Natural killer cell treated with Interleukin-12 subunit alpha and Interleukin-12 subunit beta and Interleukin-15 and Interleukin-18, amount 100 ng/mL, for 72 hours (primary cell): ENCODE results near the gene ADAMTS16. TPM values are rescaled to one million over a fixed set of nuclear protein-coding genes. Genes with fewer than 3 reads are reported as not detected.
A peak's percentile ranks its signal among the peaks of the same experiment; 100 is the strongest.

Experiments
- ATAC-seq, 2 donors: fragments of 150-1000 bp; cut with Tn5 transposase in 1 of 2; sonication (Bioruptor Pico), chemical (Tn5 transposase) in 1 of 2; 2 replicates each; pipeline ENCODE4 v1.10.0; 2021
- DNase-seq: peaks from one replicate; pipeline ENCODE4 v3.0.0; 2022; ENCODE audit warnings: low spot score
- H3K27ac Mint-ChIP-seq, 2 donors: 1 replicate in 1 of 2; 2 replicates in 1 of 2; pipeline ENCODE4 v1.8.0; 2022; ENCODE audit warnings: mixed read lengths in 2 of 2, mild to moderate bottlenecking in 1 of 2, moderate library complexity in 1 of 2
- H3K27me3 Mint-ChIP-seq, 2 donors: 1 replicate in 1 of 2; 2 replicates in 1 of 2; pipeline ENCODE4 v1.8.0; 2022; ENCODE audit warnings: mixed read lengths in 2 of 2
- H3K36me3 Mint-ChIP-seq: one replicate; pipeline ENCODE4 v1.8.0; 2022; ENCODE audit warnings: mixed read lengths
- H3K4me1 Mint-ChIP-seq, 2 donors: 1 replicate in 1 of 2; 2 replicates in 1 of 2; pipeline ENCODE4 v1.8.0; 2022; ENCODE audit warnings: low read depth in 2 of 2, mixed read lengths in 2 of 2, mild to moderate bottlenecking in 1 of 2
- H3K4me3 Mint-ChIP-seq: one replicate; pipeline ENCODE4 v1.8.0; 2022; ENCODE audit warnings: mixed read lengths
- H3K9me3 Mint-ChIP-seq: 2 replicates; pipeline ENCODE4 v1.8.0; 2022; ENCODE audit warnings: mixed read lengths
- total RNA-seq, 2 donors: library from RNA; stranded (reverse); gene quantifications; one replicate each; pipeline ENCODE4 v1.2.3, GENCODE V29; 2022

ADAMTS16 gene, protein sequence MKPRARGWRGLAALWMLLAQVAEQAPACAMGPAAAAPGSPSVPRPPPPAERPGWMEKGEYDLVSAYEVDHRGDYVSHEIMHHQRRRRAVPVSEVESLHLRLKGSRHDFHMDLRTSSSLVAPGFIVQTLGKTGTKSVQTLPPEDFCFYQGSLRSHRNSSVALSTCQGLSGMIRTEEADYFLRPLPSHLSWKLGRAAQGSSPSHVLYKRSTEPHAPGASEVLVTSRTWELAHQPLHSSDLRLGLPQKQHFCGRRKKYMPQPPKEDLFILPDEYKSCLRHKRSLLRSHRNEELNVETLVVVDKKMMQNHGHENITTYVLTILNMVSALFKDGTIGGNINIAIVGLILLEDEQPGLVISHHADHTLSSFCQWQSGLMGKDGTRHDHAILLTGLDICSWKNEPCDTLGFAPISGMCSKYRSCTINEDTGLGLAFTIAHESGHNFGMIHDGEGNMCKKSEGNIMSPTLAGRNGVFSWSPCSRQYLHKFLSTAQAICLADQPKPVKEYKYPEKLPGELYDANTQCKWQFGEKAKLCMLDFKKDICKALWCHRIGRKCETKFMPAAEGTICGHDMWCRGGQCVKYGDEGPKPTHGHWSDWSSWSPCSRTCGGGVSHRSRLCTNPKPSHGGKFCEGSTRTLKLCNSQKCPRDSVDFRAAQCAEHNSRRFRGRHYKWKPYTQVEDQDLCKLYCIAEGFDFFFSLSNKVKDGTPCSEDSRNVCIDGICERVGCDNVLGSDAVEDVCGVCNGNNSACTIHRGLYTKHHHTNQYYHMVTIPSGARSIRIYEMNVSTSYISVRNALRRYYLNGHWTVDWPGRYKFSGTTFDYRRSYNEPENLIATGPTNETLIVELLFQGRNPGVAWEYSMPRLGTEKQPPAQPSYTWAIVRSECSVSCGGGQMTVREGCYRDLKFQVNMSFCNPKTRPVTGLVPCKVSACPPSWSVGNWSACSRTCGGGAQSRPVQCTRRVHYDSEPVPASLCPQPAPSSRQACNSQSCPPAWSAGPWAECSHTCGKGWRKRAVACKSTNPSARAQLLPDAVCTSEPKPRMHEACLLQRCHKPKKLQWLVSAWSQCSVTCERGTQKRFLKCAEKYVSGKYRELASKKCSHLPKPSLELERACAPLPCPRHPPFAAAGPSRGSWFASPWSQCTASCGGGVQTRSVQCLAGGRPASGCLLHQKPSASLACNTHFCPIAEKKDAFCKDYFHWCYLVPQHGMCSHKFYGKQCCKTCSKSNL
- total RNA-seq, result not detected

DNA sequence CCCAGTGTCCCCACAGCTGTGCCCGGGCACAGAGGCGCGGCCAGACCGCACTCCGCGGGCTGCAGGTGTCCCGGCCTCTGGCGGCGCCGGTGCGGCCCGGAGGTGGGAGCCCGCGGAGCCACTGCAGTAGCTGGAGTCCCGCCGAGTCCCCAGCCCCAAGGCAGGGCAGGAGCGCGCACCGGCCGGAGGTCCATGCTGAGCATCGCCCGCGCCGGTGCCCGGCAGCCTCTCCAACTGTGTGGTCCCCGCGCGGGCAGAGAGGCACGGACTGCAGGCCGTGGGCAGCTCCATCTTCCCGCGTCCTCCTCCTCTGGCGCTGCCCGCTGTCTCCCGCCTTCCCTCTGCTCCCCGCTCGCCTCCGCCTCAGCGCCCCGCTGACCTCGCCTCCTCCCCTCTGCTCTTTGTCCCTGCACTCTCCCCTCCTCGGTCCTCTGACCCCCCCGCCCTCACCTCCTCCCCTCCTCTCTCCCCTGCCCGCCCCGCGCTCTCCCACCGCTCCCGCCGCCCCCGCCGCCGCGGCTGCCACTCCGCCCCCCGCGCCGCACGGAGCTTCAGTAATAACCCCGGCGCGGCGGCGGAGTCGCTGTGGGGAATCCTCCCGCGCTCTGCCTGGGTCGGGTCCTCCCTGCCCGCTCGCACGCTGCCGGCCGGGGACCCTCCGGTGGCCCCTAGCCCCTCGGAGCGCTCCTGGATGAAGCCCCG is at the start of gene ADAMTS16:
ADAMTS16 (plus strand) TSS at position 554 of the 702 bp plus-strand sequence; CDS start at position 692, 138 bp downstream.
- Mint-ChIP-seq H3K4me3 (no peak within 1 kb of the TSS), H3K9me3 (no peaks in the 10 kb centered on the region), H3K4me1 (no peaks in the 10 kb centered on the region), H3K27ac (no peak within 1 kb of the TSS), H3K36me3 (no peaks in the 10 kb centered on the region), H3K27me3 (peaks cover 9 to 11% of the 10 kb centered on the region in 2 donors)
- DNase-seq (no peak), ATAC-seq (peak in 1 of 2 donors; percentile 38)

DNA sequence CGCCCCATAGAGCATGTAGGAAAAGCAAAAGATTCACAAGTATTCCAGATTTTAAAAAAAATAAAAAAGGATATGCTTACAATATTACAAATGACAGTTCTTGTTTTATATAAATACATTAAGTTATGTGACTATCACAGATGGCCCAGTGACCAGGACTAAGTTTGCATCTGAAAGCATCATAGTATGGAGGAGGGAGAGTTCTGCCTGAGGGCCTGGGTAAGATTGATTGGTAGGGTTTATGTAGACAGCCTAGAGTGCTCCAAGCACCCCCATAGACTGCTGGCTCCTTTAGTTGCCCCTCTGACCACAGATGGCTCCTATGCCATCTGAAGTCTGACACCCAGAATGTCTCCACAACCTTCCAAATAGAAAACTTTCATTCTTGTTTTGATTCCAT is 48.0 kb upstream of the ADAMTS16 start:
- ATAC-seq (no peak), DNase-seq (no peak)
- Mint-ChIP-seq H3K4me3 (no peak overlapping the region), H3K9me3 (peaks cover 10% of the 10 kb centered on the region), H3K4me1 (no peaks in the 10 kb centered on the region), H3K36me3 (no peaks in the 10 kb centered on the region), H3K27me3 (no peaks in the 10 kb centered on the region), H3K27ac (no peak overlapping the region)

DNA sequence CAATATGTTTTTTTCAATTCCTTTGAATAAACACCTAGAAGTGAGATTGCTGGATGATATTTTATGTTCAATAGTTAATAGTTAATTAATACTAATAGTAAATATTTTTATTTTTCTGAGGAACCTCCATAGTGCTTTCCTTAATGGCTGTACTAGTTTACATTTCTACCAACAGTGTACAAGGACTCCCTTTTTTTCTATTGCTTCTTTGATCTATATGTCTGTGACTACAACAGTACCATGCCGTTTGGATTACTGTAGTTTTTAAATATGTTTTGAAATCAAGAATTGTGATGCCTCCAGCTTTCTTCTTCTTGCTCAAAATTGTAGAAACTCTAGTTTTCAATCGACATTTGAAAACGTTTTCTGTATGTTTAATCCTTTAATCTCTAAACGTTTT is 39.5 kb upstream of the ADAMTS16 start:
- ATAC-seq, result no peak
- H3K36me3 Mint-ChIP-seq, result no peaks in the 10 kb centered on the region
- H3K9me3 Mint-ChIP-seq, result peaks cover 16% of the 10 kb centered on the region
- H3K27me3 Mint-ChIP-seq, result no peaks in the 10 kb centered on the region
- H3K4me3 Mint-ChIP-seq, result no peak overlapping the region
- DNase-seq, result no peak
- H3K27ac Mint-ChIP-seq, result no peak overlapping the region
- no peaks in the 10 kb centered on the region for H3K4me1 Mint-ChIP-seq

DNA sequence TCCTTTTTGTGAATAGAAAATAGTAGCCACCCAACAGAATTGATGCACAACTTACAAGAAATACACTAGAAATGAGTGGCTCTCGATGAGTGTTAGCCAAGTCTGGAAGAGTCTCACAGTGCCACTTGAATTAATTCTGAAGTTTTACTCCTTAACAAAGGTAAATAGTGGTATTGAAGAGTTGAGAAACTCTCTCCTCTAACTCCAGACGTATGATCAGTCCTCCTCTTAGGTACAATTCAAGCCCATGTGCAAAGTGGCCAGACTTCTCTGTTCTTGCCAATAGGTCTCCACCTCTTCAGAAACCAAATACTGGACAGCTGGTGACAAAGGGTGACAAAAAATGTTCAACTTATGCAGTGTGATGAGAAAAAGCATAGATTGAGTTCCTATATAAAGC is 38.5 kb upstream of the ADAMTS16 start:
- Mint-ChIP-seq H3K4me1 (no peaks in the 10 kb centered on the region), H3K9me3 (peaks cover 13% of the 10 kb centered on the region)
- no peak for DNase-seq

DNA sequence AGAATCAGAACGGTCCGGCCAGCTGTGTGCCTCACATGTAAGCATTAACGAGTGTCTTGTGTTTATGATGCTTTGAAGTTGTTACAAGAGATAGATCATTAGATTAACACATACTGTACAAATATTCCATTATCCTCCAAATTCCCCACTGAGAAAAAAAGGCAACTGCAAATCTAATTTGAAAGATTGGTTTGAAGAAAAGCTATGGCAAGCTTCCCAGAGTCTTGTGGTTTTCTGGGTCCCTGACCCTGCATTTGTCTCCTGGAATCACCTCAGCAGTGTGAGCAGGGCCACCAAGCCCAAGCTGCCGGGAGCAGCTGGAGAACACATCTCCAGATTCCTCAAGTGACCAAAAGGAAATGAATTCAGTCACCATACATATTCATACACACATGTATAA is 36.9 kb upstream of the ADAMTS16 start:
- no peak for DNase-seq

More for the DNA sequence above, 38.5 kb upstream of the ADAMTS16 start:
- no peaks in the 10 kb centered on the region for H3K27me3 Mint-ChIP-seq
- ATAC-seq, result no peak
- no peak overlapping the region for H3K4me3 Mint-ChIP-seq
- H3K36me3 Mint-ChIP-seq, result no peaks in the 10 kb centered on the region
- H3K27ac Mint-ChIP-seq, result no peak overlapping the region

DNA sequence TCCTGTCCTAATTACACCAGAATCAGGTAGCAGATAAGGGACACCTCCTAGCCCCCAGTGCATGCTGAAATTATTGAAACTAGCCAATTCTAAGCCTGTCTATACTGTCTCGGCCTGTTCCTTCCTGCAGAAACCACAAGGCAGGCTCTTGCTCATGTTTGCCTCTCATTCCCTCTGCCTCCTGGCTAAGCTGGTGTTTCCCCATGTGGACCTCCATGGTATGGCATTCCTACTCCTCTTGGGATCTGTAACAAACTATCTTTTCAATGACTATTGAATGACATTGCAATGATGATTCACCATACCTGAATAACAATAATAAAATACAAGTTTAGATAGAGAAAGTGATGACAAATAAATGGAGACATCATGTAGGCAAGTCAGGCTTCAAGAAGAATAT is 35.6 kb upstream of the ADAMTS16 start:
- Mint-ChIP-seq H3K36me3 (no peaks in the 10 kb centered on the region), H3K4me1 (no peaks in the 10 kb centered on the region), H3K27ac (no peak overlapping the region), H3K9me3 (peaks cover 7% of the 10 kb centered on the region), H3K27me3 (no peaks in the 10 kb centered on the region), H3K4me3 (no peak overlapping the region)
- DNase-seq, result no peak
- no peak for ATAC-seq

More for the DNA sequence above, 36.9 kb upstream of the ADAMTS16 start:
- no peak overlapping the region for H3K4me3 Mint-ChIP-seq
- no peak overlapping the region for H3K27ac Mint-ChIP-seq
- H3K4me1 Mint-ChIP-seq, result no peaks in the 10 kb centered on the region
- H3K36me3 Mint-ChIP-seq, result no peaks in the 10 kb centered on the region
- ATAC-seq, result no peak
- H3K27me3 Mint-ChIP-seq, result no peaks in the 10 kb centered on the region
- peaks cover 13% of the 10 kb centered on the region for H3K9me3 Mint-ChIP-seq

DNA sequence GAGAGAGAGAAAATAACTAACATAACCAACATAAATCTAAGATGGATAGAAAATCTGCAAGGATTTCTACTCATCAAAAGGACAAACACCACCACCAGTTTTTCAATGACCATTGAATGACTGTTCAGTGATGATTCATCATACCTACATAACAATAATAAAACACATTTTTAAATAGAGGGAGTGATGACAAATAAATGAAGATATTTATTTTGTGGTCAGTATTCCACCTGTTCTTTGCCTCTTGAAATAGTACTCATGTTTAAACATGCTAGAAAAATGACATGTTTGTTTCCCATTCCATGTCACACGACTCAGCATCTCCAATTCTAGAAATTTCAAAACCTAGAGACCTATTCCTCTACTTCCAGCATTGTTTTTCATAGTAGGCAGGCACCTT is 34.6 kb upstream of the ADAMTS16 start:
- Mint-ChIP-seq H3K4me3 (no peak overlapping the region), H3K27me3 (no peaks in the 10 kb centered on the region), H3K9me3 (peaks cover 7% of the 10 kb centered on the region), H3K36me3 (no peaks in the 10 kb centered on the region), H3K4me1 (no peaks in the 10 kb centered on the region), H3K27ac (no peak overlapping the region)
- DNase-seq (no peak), ATAC-seq (no peak)

DNA sequence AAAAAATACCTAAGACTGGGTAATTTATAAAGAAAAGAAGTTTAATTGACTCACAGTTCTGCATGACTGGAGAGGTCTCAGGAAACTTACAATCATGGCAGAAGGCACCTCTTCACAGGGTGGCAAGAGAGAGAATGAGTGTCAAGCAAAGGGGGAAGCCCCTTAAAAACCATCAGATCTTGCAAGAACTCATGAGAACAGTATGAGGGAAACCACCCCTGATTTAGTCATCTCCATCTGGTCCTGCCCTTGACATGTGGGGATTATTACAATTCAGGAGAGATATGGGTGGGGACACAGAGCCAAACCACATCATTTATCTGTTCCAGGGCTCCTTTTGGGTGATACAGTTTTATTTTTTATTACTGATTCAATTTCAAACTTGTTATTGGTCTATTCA is 23.2 kb upstream of the ADAMTS16 start:
- no peak for DNase-seq
- Mint-ChIP-seq H3K9me3 (peaks cover 8% of the 10 kb centered on the region), H3K4me1 (no peaks in the 10 kb centered on the region), H3K27me3 (no peaks in the 10 kb centered on the region), H3K36me3 (no peaks in the 10 kb centered on the region), H3K4me3 (no peak overlapping the region), H3K27ac (no peak overlapping the region)
- ATAC-seq, result no peak

DNA sequence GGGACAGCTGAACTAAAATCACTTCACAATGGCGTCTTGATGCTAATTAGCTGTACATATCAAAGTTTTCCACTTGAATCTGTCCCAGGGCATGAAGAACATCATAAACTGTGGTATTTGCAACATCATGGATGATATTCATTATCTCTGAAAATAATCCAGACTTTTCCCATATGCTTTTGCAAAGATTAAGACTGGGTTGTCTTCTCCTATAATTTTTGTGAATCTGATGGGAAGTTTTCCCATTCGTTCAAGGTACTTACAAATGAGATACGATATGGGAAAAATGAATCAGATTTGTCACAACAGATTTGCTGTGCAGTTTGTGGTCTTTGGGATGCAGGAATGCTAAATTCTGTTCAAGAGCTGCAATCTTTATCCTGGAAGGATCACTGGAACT is 17.4 kb upstream of the ADAMTS16 start:
- Mint-ChIP-seq H3K9me3 (peaks cover 3% of the 10 kb centered on the region), H3K36me3 (no peaks in the 10 kb centered on the region), H3K4me1 (no peaks in the 10 kb centered on the region), H3K27ac (no peak overlapping the region), H3K4me3 (no peak overlapping the region), H3K27me3 (peaks cover 0 to 7% of the 10 kb centered on the region in 2 donors)
- DNase-seq, result no peak
- no peak for ATAC-seq

DNA sequence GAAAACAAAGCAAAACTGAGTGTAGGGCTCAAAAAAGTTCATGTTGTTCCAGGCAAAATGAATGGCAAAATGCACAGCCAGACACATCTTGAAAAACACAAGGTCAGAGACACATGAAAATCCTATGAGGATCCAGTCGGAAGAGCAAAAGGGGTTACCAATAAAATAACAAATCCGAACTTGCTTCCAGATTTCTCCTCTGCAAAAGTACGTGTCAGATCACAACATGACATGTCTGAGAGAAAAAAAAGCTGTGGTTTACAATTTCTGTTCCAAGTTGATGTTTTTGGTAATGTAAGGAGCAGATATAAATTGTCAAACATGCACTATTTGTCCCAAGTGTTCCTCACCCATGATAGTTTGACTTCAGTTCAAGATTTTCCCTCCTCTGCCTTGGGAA is 15.9 kb upstream of the ADAMTS16 start:
- H3K4me1 Mint-ChIP-seq, result no peaks in the 10 kb centered on the region
- H3K36me3 Mint-ChIP-seq, result no peaks in the 10 kb centered on the region
- H3K9me3 Mint-ChIP-seq, result peaks cover 3% of the 10 kb centered on the region
- ATAC-seq, result no peak
- peaks cover 0 to 7% of the 10 kb centered on the region in 2 donors for H3K27me3 Mint-ChIP-seq
- H3K27ac Mint-ChIP-seq, result no peak overlapping the region
- H3K4me3 Mint-ChIP-seq, result no peak overlapping the region
- no peak for DNase-seq

DNA sequence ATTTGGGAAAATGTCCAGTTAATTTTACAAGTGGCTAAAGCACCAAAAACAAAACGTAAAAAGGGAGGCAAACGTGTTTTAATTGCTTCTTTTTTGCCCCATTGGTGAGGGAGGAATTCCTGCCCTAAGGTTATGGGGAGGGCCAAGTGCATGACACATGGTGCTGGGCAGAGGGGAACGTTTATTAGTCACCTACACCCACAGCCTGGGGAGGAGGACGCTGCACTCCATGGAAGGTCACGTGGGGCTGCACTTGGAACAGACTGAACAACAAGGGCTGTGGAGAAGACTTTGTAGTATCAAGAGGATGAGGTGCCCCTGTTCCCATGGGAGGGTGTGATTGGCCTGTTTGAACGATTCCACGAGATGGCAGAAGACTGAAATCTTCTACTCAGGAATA is 13.7 kb upstream of the ADAMTS16 start:
- Mint-ChIP-seq H3K27ac (no peak overlapping the region), H3K4me3 (no peak overlapping the region), H3K4me1 (no peaks in the 10 kb centered on the region), H3K9me3 (no peaks in the 10 kb centered on the region), H3K36me3 (no peaks in the 10 kb centered on the region), H3K27me3 (peaks cover 0 to 7% of the 10 kb centered on the region in 2 donors)
- DNase-seq, result no peak
- ATAC-seq, result no peak

DNA sequence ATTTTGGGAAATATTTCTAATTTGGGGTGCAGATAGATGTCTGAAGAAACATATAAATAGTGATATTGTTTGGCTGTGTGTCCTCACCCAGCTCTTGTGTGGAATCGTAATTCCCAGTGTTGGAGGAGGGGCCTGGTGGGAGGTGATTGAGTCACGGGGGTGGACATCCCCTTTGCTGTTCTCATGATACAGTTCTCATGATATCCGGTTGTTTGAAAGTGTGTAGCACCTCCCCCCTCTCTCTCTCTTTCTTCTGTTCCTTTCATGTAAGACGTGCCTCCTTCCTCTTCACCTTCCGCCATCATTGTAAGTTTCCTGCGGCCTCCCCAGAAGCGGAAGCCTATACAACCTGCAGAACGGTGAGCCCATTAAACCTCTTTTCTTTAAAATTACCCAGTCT is 11.4 kb upstream of the ADAMTS16 start:
- Mint-ChIP-seq H3K27me3 (peaks cover 0 to 7% of the 10 kb centered on the region in 2 donors), H3K4me3 (no peak overlapping the region), H3K36me3 (no peaks in the 10 kb centered on the region), H3K27ac (no peak overlapping the region), H3K4me1 (no peaks in the 10 kb centered on the region), H3K9me3 (no peaks in the 10 kb centered on the region)
- no peak for DNase-seq
- ATAC-seq, result no peak

DNA sequence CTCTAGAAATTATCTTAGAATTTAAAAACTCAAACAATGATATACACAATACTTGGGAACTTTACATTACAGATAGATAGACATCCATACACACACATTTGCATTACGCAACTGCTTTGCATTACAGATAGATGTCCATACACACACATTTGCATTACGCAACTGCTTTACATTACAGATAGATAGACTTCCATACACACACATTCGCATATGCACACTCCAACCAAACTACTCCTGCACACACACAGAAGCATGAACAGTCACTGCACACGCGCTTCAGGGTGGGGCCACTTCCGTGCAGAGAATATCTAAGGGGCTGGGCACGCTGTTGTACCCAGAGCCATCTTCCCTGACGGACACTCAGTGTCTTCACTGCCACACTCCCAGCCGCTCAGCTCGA is 7.9 kb upstream of the ADAMTS16 start:
- no peaks in the 10 kb centered on the region for H3K9me3 Mint-ChIP-seq
- no peaks in the 10 kb centered on the region for H3K36me3 Mint-ChIP-seq
- H3K27me3 Mint-ChIP-seq, result no peaks in the 10 kb centered on the region
- H3K27ac Mint-ChIP-seq, result no peak overlapping the region
- H3K4me3 Mint-ChIP-seq, result no peak overlapping the region
- no peak for ATAC-seq
- DNase-seq, result no peak
- no peaks in the 10 kb centered on the region for H3K4me1 Mint-ChIP-seq
